Measurements from ENCODE around the gene METTL23.

The METTL23 gene

DNA sequence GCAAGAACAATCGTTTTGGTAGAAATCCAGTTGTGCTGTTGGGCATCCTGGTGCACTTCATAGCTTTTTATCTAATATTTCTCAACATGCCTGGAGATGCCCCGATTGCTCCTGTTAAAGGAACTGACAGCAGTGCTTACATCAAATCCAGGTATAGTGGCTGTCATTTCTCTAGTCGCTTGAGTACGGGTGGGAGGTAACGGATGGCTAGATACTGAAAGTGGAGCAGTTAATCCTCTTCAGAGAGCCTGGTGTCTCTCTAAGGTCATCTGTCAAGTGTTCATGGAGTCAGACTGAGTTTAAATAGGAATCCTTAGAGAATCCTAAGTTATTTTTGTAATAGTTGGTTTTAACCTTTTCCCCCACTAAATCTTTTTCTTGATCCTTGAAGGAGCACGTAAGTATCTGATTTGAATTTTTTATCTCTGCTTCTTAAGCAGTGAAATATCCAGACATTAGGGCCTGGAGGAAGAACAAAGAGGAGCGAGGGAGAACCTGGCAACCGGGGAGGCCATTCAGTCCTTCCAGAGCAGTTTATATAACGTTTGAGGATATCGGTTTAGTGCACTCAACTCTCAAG lies 48.5 kb downstream of the METTL23 start:
- Histone ChIP-seq H3K9me2 (replicated peaks; ENCODE audit: insufficient read depth, low read length) (no peaks in the 10 kb centered on the region), H3K27ac (ENCODE audit: low read depth, low read length) (no peak overlapping the region), H3K4me3 (ENCODE audit: insufficient read depth, low read length, poor library complexity, severe bottlenecking) (no peak overlapping the region), H3F3A (ENCODE audit: insufficient read depth) (no peaks in the 10 kb centered on the region), H3K9ac (ENCODE audit: low read length) (no peak overlapping the region), H3K4me2 (ENCODE audit: low read depth, low read length, poor library complexity, severe bottlenecking) (no peak overlapping the region), H3K9me3 (ENCODE audit: insufficient read depth, low read length) (no peaks in the 10 kb centered on the region), H3K36me3 (ENCODE audit: low read length) (peaks cover 10% of the 10 kb centered on the region; the same call in 1 of the 2 replicates), H3K79me2 (ENCODE audit: insufficient read depth, low read length) (no peaks in the 10 kb centered on the region), H2AFZ (ENCODE audit: low read depth, low read length, severe bottlenecking) (no peak overlapping the region), H4K20me1 (ENCODE audit: low read depth, low read length) (no peaks in the 10 kb centered on the region), H3K27me3 (ENCODE audit: low read length) (no peaks in the 10 kb centered on the region)
- TF ChIP-seq, protein P1, sequence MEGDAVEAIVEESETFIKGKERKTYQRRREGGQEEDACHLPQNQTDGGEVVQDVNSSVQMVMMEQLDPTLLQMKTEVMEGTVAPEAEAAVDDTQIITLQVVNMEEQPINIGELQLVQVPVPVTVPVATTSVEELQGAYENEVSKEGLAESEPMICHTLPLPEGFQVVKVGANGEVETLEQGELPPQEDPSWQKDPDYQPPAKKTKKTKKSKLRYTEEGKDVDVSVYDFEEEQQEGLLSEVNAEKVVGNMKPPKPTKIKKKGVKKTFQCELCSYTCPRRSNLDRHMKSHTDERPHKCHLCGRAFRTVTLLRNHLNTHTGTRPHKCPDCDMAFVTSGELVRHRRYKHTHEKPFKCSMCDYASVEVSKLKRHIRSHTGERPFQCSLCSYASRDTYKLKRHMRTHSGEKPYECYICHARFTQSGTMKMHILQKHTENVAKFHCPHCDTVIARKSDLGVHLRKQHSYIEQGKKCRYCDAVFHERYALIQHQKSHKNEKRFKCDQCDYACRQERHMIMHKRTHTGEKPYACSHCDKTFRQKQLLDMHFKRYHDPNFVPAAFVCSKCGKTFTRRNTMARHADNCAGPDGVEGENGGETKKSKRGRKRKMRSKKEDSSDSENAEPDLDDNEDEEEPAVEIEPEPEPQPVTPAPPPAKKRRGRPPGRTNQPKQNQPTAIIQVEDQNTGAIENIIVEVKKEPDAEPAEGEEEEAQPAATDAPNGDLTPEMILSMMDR (IDR thresholded peaks at IDR 0.05; ENCODE audit: insufficient read depth, low read length, poor library complexity, severe bottlenecking): no peak
- TF ChIP-seq EZH2phosphoT487 (conservative IDR thresholded peaks at IDR 0.05; ENCODE audit: low read length): no peak

DNA sequence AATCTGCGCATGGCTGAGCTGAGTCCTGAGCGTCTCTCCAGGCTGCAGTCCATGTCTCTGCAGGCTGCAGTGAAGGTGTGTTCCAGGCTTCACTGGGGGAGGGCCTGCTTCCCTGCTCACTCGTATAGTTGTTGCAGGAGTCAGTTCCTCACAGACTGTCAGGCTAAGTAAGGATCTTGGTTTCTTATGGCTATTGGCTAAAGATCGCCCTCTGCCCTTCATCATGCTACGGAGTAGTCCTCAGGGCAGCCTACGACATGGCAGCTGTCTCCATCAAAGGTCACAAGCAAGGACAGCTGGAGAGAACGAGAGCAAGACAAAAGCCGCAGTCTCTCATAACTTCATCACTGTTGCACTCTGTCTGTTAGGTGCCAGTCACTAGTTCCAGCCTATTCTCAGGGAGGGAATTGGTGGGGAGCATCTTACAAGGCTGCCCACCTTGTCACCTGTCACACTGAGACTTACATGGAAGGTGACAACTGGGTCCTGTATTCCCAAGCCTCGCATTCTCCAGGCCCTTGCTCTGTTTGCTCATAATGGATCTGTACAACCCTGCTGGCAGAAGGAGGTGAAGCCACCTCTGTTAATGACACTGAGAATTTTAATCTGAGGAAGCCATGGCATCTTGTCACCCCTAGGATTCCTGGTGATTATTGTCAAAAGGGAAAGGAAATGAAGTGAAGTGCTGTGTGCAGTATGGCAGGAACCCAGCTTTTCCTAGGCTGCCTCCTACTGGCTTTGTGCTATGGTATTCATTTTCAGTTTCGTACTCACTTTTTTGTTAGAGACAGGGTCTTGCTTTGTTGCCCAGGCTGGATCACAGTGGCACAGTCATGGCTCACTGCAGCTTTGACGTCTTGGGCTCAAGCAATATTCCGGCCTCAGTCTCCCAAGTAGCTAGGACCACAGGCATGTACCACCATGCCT lies 54.7 kb downstream of the METTL23 start:
- H3K9ac ChIP-seq (ENCODE audit: low read length): no peak overlapping the region

DNA sequence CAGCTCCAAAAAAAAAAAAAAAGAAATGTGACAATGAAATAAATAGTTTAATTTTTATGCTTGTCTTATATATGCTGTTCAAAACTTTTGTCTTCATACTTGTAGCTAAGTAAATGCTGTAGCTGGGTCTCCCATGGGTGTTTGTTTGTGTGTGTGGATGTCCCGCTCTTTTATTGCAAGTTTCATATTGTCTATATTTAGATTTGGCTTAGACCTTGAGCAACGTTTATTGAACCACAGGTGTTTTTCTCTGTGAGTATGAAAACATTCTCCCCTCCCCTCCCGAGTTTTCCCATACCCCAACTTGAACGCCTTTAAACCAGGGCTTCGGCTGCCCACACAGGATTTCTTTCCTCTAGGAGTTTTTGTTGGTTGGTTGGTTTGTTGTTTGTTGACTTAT lies 56.5 kb downstream of the METTL23 start:
- no peak overlapping the region for H3K9ac ChIP-seq (ENCODE audit: low read length)
- no peaks in the 10 kb centered on the region for H3K36me3 ChIP-seq (ENCODE audit: low read length)
- TF ChIP-seq, protein P1 (IDR thresholded peaks at IDR 0.05; ENCODE audit: insufficient read depth, low read length, poor library complexity, severe bottlenecking): no peak
- no peaks in the 10 kb centered on the region for H3K27me3 ChIP-seq (ENCODE audit: low read length)
- no peaks in the 10 kb centered on the region for H3K9me3 ChIP-seq (ENCODE audit: insufficient read depth, low read length)
- no peak overlapping the region for H3K4me2 ChIP-seq (ENCODE audit: low read depth, low read length, poor library complexity, severe bottlenecking)
- no peaks in the 10 kb centered on the region for H4K20me1 ChIP-seq (ENCODE audit: low read depth, low read length)
- no peaks in the 10 kb centered on the region for H3F3A ChIP-seq (ENCODE audit: insufficient read depth)
- no peak overlapping the region for H3K27ac ChIP-seq (ENCODE audit: low read depth, low read length)
- no peak overlapping the region for H2AFZ ChIP-seq (ENCODE audit: low read depth, low read length, severe bottlenecking)
- no peaks in the 10 kb centered on the region for H3K79me2 ChIP-seq (ENCODE audit: insufficient read depth, low read length)
- no peaks in the 10 kb centered on the region for H3K9me2 ChIP-seq (replicated peaks; ENCODE audit: insufficient read depth, low read length)
- H3K4me3 ChIP-seq (ENCODE audit: insufficient read depth, low read length, poor library complexity, severe bottlenecking): no peak overlapping the region

More for the DNA sequence above, 54.7 kb downstream of the METTL23 start:
- no peak overlapping the region for H3K27ac ChIP-seq (ENCODE audit: low read depth, low read length)
- TF ChIP-seq, protein P1 (IDR thresholded peaks at IDR 0.05; ENCODE audit: insufficient read depth, low read length, poor library complexity, severe bottlenecking): no peak
- TF ChIP-seq EZH2phosphoT487 (conservative IDR thresholded peaks at IDR 0.05; ENCODE audit: low read length): no peak
- H3K4me2 ChIP-seq (ENCODE audit: low read depth, low read length, poor library complexity, severe bottlenecking): no peak overlapping the region
- H3K9me3 ChIP-seq (ENCODE audit: insufficient read depth, low read length): no peaks in the 10 kb centered on the region
- no peaks in the 10 kb centered on the region for H3K27me3 ChIP-seq (ENCODE audit: low read length)
- no peaks in the 10 kb centered on the region for H3K9me2 ChIP-seq (replicated peaks; ENCODE audit: insufficient read depth, low read length)
- no peaks in the 10 kb centered on the region for H3K79me2 ChIP-seq (ENCODE audit: insufficient read depth, low read length)
- no peaks in the 10 kb centered on the region for H4K20me1 ChIP-seq (ENCODE audit: low read depth, low read length)
- H2AFZ ChIP-seq (ENCODE audit: low read depth, low read length, severe bottlenecking): no peak overlapping the region
- H3F3A ChIP-seq (ENCODE audit: insufficient read depth): no peaks in the 10 kb centered on the region
- H3K36me3 ChIP-seq (ENCODE audit: low read length): 0 out of 2 replicates have a peak, but pooled peaks cover 3% of the 10 kb centered on the region
- H3K4me3 ChIP-seq (ENCODE audit: insufficient read depth, low read length, poor library complexity, severe bottlenecking): no peak overlapping the region
